HEK293T (cell line): ENCODE data around the gene SGCA.

Source experiments
- FOXK2 ChIP-seq: fragments of 450-650 bp; IDR thresholded peaks from 2 replicates; pipeline ENCODE4 v1.6.1; 2016; ENCODE audit warnings: mild to moderate bottlenecking
- HDGF ChIP-seq: fragments of 450-650 bp; IDR thresholded peaks from 2 replicates; pipeline ENCODE4 v1.6.1; 2017; ENCODE audit warnings: antibody characterized with exemption, borderline replicate concordance
- SP1 ChIP-seq: fragments of 450-650 bp; IDR thresholded peaks from 2 replicates; pipeline ENCODE4 v1.6.1; 2017
- TARDBP ChIP-seq: fragments of 450-650 bp; IDR thresholded peaks from 2 replicates; pipeline ENCODE4 v1.6.1; 2016

- TF ChIP-seq TARDBP (no peak), FOXK2 (no peak), SP1 (no peak), HDGF (no peak)
These were observed 42.2 kb downstream of the SGCA start for GRCh38 chr17:50207792-50208567.
